OCI-LY3 (cell line): ENCODE data around the gene PUDP.
A peak's percentile ranks its signal among the peaks of the same experiment; 100 is the strongest.

Experiments
- H2AFZ ChIP-seq: fragments of 200-600, 300-600 bp; shearing (Covaris generic); 2 replicates; pipeline ENCODE4 v1.6.0; 2014; ENCODE audit warnings: antibody characterized with exemption, low read depth, low read length
- H3K27ac ChIP-seq: fragments of 200-600, 300-600 bp; sonication (generic); 2 replicates; pipeline ENCODE4 v1.5.1; 2014; ENCODE audit warnings: mild to moderate bottlenecking, low read length, moderate library complexity, mixed read lengths
- H3K27me3 ChIP-seq: fragments of 200-600, 300-600 bp; sonication (generic); 2 replicates; pipeline ENCODE4 v1.6.1; 2014; ENCODE audit warnings: low read depth, low read length, mixed read lengths
- H3K36me3 ChIP-seq: fragments of 200-600, 300-600 bp; sonication (generic); replicated peaks from 2 replicates; pipeline ENCODE3; 2014; ENCODE audit warnings: low read depth, low read length, mixed read lengths
- H3K4me1 ChIP-seq: fragments of 300-600, 200-600 bp; sonication (generic); 2 replicates; pipeline ENCODE4 v1.6.1; 2014; ENCODE audit warnings: low read length, mixed read lengths
- H3K4me2 ChIP-seq: fragments of 200-600, 300-600 bp; sonication (generic); 2 replicates; pipeline ENCODE4 v1.6.1; 2014; ENCODE audit warnings: low read length, mixed read lengths
- H3K4me3 ChIP-seq: fragments of 300-600, 200-600 bp; sonication (generic); 2 replicates; pipeline ENCODE4 v1.5.1; 2014; ENCODE audit warnings: antibody characterized with exemption, mild to moderate bottlenecking, low read length, moderate library complexity
- H3K79me2 ChIP-seq: fragments of 300-600, 200-600 bp; shearing (Covaris generic); 2 replicates; pipeline ENCODE4 v1.6.1; 2014; ENCODE audit warnings: mild to moderate bottlenecking, low read length, mixed read lengths
- H3K9ac ChIP-seq: fragments of 300-600, 200-600 bp; shearing (Covaris generic); 2 replicates; pipeline ENCODE4 v1.6.0; 2014; ENCODE audit warnings: mild to moderate bottlenecking, low read length, moderate library complexity
- H3K9me3 ChIP-seq: fragments of 200-600, 300-600 bp; shearing (Covaris generic); 2 replicates; pipeline ENCODE4 v1.6.1; 2014; ENCODE audit warnings: low read length, mixed read lengths; ENCODE audit not compliant: insufficient read depth
- H4K20me1 ChIP-seq: fragments of 200-600, 300-600 bp; sonication (generic); 2 replicates; pipeline ENCODE4 v1.6.1; 2016; ENCODE audit warnings: low read length, mixed read lengths; ENCODE audit not compliant: insufficient read depth
- EZH2phosphoT487 ChIP-seq: fragments of 200-600 bp; shearing (Covaris generic); IDR thresholded peaks from 2 replicates; pipeline ENCODE4 v1.6.1; 2018; ENCODE audit warnings: antibody characterized with exemption, mixed run types, low read depth
- TF ChIP-seq, protein P1 (sequence below): fragments of 200-600, 300-600 bp; sonication (generic); IDR thresholded peaks from 2 replicates; pipeline ENCODE4 v1.5.1; 2014; ENCODE audit warnings: antibody characterized with exemption, low read length, low read depth

The PUDP gene

DNA sequence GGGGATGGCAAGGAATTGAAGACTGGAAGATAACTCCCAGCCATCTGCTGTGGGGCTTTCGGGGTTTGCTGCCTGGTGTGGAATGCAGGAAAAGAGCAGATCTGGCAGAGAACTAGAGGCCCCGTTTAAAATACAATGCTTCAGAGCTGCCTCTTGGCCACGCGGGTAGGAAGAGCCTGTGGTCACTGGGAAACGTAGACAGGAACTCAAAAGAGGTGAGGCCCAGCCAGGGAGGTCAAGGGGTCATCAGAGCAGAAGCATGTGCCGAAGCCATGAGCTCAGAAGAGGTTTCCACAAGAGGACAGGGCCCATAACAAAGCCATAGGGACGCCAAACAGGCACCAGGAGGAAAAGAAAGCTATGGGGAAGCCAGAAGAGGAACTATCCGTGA, 14.9 kb downstream of the PUDP start:
- Histone ChIP-seq H3K36me3 (no peaks in the 10 kb centered on the region), H2AFZ (no peak overlapping the region), H3K9me3 (no peaks in the 10 kb centered on the region), H3K27ac (no peak overlapping the region), H3K4me3 (no peak overlapping the region), H3K4me2 (no peak overlapping the region), H4K20me1 (peaks cover 11% of the 10 kb centered on the region), H3K9ac (no peak overlapping the region), H3K79me2 (peaks cover 42% of the 10 kb centered on the region), H3K27me3 (no peaks in the 10 kb centered on the region), H3K4me1 (no peaks in the 10 kb centered on the region)
- TF ChIP-seq, protein P1, sequence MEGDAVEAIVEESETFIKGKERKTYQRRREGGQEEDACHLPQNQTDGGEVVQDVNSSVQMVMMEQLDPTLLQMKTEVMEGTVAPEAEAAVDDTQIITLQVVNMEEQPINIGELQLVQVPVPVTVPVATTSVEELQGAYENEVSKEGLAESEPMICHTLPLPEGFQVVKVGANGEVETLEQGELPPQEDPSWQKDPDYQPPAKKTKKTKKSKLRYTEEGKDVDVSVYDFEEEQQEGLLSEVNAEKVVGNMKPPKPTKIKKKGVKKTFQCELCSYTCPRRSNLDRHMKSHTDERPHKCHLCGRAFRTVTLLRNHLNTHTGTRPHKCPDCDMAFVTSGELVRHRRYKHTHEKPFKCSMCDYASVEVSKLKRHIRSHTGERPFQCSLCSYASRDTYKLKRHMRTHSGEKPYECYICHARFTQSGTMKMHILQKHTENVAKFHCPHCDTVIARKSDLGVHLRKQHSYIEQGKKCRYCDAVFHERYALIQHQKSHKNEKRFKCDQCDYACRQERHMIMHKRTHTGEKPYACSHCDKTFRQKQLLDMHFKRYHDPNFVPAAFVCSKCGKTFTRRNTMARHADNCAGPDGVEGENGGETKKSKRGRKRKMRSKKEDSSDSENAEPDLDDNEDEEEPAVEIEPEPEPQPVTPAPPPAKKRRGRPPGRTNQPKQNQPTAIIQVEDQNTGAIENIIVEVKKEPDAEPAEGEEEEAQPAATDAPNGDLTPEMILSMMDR: no peak
- no peak for TF ChIP-seq EZH2phosphoT487

GRCh38 chrX:7132335-7133049, 15.5 kb downstream of the PUDP start:
- H2AFZ ChIP-seq: no peak overlapping the region
- TF ChIP-seq, protein P1: peak; percentile 46
- TF ChIP-seq EZH2phosphoT487: no peak
- H4K20me1 ChIP-seq: peaks cover 11% of the 10 kb centered on the region
- no peaks in the 10 kb centered on the region for H3K4me1 ChIP-seq
- H3K9me3 ChIP-seq: no peaks in the 10 kb centered on the region
- H3K79me2 ChIP-seq: peaks cover 37% of the 10 kb centered on the region
- no peak overlapping the region for H3K27ac ChIP-seq
- H3K9ac ChIP-seq: no peak overlapping the region
- no peak overlapping the region for H3K4me3 ChIP-seq
- H3K36me3 ChIP-seq: no peaks in the 10 kb centered on the region
- no peak overlapping the region for H3K4me2 ChIP-seq
- H3K27me3 ChIP-seq: no peaks in the 10 kb centered on the region

DNA sequence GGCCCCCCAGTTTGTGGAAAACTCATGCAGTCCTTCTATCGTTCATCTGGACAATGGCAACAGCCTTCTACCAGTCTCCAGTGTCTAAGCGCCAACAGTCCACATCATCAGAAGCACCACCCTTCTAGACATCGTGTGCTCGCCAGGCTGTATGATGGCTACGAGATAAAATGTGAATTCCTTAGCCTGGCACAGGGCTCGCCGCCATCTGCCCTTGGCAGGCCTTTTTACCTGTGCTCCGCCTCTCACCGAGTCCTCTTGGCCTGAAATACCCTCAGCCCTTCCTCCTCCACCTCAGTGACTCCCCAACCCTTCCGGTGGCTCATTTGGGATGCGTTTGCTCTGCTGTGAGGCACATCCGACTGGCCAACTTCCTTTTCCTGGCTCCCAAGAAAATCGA, 16.3 kb downstream of the PUDP start:
- no peaks in the 10 kb centered on the region for H3K36me3 ChIP-seq
- no peaks in the 10 kb centered on the region for H3K27me3 ChIP-seq
- peaks cover 11% of the 10 kb centered on the region for H4K20me1 ChIP-seq
- H3K9me3 ChIP-seq: no peaks in the 10 kb centered on the region
- H3K4me3 ChIP-seq: no peak overlapping the region
- H3K4me2 ChIP-seq: no peak overlapping the region
- H3K79me2 ChIP-seq: peaks cover 37% of the 10 kb centered on the region
- H3K9ac ChIP-seq: no peak overlapping the region
- no peaks in the 10 kb centered on the region for H3K4me1 ChIP-seq
- no peak overlapping the region for H3K27ac ChIP-seq
- H2AFZ ChIP-seq: no peak overlapping the region
- TF ChIP-seq EZH2phosphoT487: no peak

DNA sequence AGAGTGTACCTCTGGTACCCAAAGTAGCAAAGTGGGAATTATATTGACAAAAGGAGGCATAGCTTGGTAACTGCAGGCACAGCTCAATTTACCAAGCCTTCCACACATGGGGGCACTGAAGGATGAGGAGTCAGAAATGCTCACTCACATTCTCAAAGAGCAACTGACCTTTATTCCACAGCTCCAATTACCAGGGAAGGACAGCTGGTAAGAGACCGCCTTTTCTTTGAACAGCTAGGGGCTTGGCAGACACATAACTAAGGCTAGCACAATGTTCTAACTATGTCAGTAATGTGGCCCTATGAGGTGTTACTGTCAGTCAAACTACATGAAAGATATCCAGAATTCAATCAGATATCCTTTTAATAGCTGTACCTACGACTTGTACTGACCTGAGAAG, 20.9 kb downstream of the PUDP start:
- Histone ChIP-seq H3K4me2 (no peak overlapping the region), H3K27ac (no peak overlapping the region), H3K79me2 (peaks cover 13% of the 10 kb centered on the region), H4K20me1 (no peaks in the 10 kb centered on the region; the same call in 1 of the 2 replicates), H3K27me3 (no peaks in the 10 kb centered on the region), H3K9me3 (no peaks in the 10 kb centered on the region), H3K36me3 (no peaks in the 10 kb centered on the region), H3K9ac (no peak overlapping the region), H2AFZ (no peak overlapping the region), H3K4me3 (no peak overlapping the region), H3K4me1 (no peaks in the 10 kb centered on the region)
- TF ChIP-seq, protein P1: no peak
- no peak for TF ChIP-seq EZH2phosphoT487
